ENCODE measurements around the gene ARHGEF37.
"Not testable (repeated sequence)": the region's sequence is repeated elsewhere in the genome, so short reads cannot be mapped to it uniquely, and the experiment has no call there.

ARHGEF37 gene

DNA sequence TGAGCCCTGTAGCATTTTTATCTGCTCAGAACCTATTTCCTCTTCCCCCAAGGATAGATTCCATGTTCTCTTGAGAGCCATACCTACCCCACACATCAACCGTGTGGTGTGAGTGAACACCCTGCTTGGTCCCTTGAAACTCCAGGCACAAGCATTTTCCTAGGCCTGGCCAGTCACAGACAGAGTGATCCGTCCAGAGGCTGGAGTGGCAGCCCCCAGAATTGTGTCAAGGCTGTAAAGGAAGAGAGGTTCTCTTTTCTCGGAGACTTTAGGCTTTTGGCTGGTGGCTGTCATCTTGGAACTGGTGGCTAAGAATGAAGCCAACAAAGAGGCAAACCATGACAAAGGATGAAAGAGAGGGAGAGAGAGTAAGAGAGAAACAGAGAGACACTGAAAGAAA lies 66.0 kb downstream of the ARHGEF37 start:
- no peak for DNase-seq (ENCODE audit: low read depth, low spot score)

DNA sequence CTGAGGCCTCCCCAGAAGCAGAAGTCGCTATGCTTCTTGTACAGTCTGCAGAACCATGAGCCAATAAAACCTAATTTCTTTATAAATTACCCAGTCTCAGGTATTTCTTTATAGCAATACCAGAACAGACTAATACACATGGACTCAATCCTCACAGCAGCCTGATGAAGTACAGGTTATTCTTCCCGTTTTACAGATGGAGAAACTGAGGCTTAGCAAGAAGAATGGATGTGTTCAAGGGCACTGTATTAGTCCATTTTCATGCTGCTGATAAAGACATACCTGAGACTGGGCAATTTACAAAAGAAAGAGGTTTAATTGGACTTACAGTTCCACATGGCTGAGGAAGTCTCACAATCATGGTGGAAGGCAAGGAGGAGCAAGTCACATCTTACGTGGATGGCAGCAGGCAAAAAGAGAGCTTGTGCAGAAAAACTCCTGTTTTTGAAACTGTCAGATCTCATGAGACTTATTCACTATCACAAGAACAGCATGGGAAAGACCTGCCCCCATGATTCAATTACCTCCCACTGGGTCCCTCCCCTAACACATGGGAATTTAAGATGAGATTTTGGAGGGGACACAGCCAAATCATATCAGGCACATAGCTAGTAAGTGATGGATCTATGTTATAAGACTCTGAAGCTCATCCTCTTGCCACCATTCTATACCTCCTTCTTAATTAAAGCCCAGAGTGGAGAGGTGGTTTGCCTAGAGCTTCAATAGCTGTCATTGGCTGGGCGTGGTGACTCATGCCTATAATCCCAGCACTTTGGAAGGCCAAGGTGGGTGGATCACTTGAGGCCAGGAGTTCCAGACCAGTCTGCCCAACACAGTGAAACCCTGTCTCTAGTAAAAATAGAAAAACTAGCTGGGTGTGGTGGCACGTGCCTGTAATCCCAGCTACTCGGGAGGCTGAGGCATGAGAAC lies 67.4 kb downstream of the ARHGEF37 start:
- DNase-seq (ENCODE audit: low read depth, low spot score), result peak; percentile 40

GRCh38 chr5:149649730-149650129 lies 68.4 kb downstream of the ARHGEF37 start:
- DNase-seq (ENCODE audit: low read depth, low spot score), result not testable (repeated sequence)

DNA sequence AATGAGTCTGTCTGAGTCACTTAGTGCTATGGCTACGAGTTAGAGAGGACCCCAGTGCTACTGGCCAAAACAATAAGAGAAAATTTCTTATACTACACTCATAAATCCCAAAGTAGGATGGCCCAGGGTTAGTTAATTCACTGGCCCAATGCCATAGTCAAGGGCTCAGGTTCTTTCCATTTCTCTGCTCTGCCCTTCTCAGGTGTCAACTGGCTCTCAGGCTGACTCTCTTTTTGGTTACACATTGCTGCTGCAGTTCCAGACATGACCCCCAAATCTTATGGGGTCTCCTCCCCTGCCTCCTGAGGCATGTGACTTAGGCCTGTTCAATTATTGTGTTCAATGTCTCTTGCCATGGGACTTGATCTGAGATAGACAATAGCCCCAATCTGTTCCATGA lies 70.4 kb downstream of the ARHGEF37 start:
- no peak for DNase-seq (ENCODE audit: low read depth, low spot score)

- DNase-seq (ENCODE audit: low read depth, low spot score), result no peak
Measured at GRCh38 chr5:149652697-149653096, 71.4 kb downstream of the ARHGEF37 start.

- no peak for DNase-seq (ENCODE audit: low read depth, low spot score)
Measured at GRCh38 chr5:149654231-149654630, 72.9 kb downstream of the ARHGEF37 start.

DNA sequence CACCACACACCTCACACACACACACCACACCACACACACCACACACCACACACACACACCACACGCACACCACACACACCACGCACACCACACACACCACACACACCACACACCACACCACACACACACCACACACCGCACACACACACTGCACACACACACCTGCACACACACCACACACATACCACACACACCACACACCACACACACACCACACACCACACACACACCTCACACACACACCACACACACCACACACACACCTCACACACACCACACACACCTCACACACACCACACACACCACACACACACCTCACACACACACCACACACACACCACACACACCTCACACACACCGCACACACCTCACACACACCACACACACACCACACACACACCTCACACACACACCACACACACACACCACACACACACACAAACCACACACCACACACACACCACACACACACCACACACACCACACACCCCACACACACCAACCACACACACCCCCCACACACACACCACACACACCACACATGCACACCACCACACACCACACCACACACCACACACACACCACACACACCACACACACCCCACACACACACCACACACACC lies 73.7 kb downstream of the ARHGEF37 start:
- no peak for DNase-seq (ENCODE audit: low read depth, low spot score)

DNA sequence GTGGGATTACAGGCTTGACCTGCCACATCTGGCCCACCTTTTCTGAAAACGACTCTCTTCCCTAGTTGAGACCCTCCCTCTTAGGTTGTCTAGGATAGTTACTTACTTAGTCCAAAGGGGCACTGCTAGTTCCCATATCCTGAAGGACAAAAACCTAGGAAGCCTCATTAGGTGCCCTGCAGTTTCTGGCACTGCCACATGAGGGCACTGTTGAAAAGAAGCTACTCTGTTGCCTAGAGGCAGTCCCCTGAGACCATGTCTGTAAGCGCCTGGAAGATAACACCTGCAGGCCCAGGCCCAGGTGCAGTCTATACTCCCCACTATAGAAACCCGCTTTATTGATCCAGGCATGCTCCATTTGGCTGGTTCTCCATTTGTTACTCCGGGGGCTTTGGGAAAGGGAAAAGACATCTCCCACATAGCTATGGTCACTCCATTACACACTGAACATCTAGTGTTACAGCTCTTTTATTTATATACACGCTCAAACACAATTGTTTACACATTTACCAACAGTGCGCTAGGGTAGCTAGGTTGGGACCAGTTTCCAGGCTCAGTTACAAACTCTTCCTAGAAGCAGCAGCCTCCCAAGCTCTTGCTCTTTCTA lies 75.4 kb downstream of the ARHGEF37 start:
- DNase-seq (ENCODE audit: low read depth, low spot score), result peak; percentile 84

- no peak for DNase-seq (ENCODE audit: low read depth, low spot score)
Measured at GRCh38 chr5:149657324-149657723, 76.0 kb downstream of the ARHGEF37 start.

GRCh38 chr5:149658299-149658698 lies 77.0 kb downstream of the ARHGEF37 start:
- no peak for DNase-seq (ENCODE audit: low read depth, low spot score)

GRCh38 chr5:149664083-149664482 lies 82.8 kb downstream of the ARHGEF37 start:
- no peak for DNase-seq (ENCODE audit: low read depth, low spot score)

DNA sequence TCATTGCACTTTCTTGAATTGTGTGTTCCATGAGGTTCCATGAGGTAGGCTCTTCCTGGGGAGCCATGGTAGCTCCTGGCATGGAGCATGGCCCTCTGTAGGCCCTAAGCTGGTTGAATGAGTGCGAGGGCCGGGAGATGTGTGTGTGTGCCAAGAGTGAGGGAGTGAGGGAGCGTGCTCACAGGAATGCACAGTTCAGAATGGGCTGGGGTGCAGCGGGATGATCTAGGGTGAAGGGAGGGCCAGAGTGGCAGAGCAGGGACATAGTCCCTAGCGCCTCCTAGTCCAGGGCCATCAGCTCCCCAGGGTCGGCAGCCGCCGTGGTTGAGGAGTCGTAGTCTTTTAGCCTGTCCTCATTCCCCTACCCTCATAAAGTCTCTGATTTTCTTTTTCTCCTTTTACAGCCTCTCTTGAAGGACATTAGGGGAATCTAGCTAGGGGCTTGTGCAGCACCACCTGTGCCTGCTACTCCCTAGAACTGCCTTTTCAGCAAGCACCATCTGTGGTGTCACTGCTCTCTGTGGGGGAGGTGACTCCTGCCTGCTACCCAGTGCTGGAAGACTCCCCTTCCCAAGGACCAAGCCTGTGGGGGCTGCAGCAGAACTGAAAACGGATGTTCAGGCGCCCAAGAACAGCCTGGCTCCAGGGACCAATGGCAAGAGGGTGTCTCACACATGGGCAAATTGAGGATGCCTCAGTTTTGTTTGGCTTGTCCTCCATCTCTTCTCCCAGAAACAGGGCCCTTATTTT lies 83.5 kb downstream of the ARHGEF37 start:
- no peak for DNase-seq (ENCODE audit: low read depth, low spot score)

DNA sequence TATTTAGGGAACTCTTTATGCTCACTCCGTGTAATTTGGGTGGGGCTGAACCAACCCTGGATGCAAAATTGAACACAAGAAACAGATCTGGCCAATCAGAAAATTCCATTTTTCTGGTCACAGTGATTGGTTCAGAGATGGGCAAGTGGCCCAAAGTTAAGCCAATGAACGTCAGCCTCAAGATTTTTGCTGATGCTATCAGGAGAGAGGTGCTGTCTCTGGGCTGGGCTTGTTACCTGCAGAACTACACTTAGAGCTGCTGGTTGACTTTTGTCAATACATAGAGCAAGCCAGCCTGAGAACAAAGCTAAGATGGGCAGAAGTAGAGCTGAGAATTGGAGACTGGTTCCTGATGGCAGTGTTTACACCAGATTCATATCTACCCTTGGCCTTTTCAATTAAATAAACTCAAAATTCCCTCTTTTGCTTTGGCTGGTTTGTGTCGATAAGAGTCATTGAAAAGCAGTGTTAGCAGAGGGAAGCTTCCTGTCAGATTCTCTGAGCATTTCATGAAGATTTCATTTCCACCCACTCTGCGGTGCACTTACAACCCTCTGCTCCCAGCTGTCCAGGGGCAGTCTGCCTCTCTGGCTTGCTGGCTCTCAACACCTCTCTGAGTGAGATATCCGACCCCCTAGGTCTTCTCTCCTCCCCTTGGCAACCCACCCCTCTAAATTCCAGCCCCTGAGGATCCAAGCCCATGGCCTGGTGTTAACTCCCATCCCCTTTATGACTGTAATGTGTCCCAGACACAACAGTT lies 84.3 kb downstream of the ARHGEF37 start:
- no peak for DNase-seq (ENCODE audit: low read depth, low spot score)

DNA sequence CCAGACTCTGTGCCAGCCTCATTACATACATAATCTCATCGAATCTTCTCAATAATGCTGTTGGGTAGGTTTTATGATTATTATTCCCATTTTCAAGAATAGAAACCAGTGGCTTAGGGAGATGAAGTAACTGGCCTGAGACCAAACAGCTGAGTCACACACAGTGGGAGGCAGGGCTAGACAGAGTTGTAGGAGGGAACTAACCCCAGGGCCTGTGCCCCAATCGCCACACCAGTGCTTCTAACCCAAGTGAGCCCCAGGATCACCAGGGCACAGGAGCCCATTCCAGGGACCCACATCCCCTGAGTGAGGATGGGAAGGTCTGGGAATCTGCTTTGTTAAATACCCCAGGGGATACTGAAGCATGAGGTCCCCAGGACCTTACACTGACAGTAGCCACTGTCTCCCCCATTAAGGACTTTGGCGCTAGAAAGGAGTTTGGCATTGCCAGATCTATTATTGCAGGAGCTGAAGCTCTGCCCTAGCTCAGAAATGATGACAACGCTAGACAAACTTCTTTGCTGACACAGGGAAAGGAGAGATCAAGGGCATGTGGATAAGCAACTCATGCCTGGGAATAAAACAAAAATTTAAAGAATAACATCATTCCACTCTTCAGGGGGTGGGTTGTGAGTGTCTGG lies 85.0 kb downstream of the ARHGEF37 start:
- DNase-seq (ENCODE audit: low read depth, low spot score), result no peak

- peak; percentile 57 for DNase-seq (ENCODE audit: low read depth, low spot score)
Measured at GRCh38 chr5:149667084-149667828, 86.0 kb downstream of the ARHGEF37 start.

DNA sequence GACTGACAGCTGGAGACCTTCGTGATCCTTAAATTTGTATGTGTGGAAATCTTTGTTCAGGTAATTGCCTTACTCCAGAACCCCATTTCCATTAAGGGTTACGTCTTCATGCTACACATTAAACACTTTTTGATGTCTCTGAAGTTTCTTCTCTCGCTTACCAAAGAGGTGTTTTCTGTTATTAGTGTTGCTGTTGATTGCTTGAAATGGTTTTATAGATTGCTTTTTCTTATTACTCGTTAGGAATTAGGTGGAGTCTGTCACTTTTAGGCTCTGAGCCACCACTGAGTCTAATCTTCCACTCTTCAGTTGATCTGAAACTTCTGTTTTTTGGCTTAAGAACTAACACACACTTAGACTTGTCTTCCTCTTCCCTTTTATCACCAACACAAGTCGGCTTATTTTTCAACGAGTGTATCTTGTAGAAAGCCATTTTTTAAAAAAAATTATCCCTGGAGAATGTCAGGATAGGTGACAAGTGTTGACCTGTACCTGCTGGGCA lies 86.6 kb downstream of the ARHGEF37 start:
- no peak for DNase-seq (ENCODE audit: low read depth, low spot score)

DNA sequence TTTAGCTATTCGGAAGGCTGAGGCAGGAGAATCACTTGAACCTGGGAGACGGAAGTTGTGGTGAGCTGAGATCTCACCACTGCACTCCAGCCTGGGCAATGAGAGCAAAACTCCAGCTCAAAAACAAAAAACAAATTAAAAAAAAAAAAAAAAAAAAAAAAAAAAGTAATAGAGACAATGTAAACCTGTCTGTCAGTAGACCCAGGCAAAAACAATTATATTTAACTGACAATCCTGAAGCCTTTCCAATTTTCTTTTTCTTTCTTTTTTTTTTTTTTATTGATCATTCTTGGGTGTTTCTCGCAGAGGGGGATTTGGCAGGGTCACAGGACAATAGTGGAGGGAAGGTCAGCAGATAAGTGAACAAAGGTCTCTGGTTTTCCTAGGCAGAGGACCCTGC lies 88.0 kb downstream of the ARHGEF37 start:
- DNase-seq (ENCODE audit: low read depth, low spot score), result not testable (repeated sequence)

GRCh38 chr5:149671544-149671943 lies 90.2 kb downstream of the ARHGEF37 start:
- DNase-seq (ENCODE audit: low read depth, low spot score), result no peak

GRCh38 chr5:149672701-149673476 lies 91.6 kb downstream of the ARHGEF37 start:
- DNase-seq (ENCODE audit: low read depth, low spot score), result no peak

All from ELF-1 (cell line).